ENCODE data around the gene PAQR8. TPM values are rescaled to one million over a fixed set of nuclear protein-coding genes. Genes with fewer than 3 reads are reported as not detected.
A peak's percentile ranks its signal among the peaks of the same experiment; 100 is the strongest.

The PAQR8 gene
- total and polyA plus RNA-seq, 2 of the 13 experiments (the other 11 are each of a cell fraction or from before 2014, with no cell fraction given): 37.7 to 50.7 TPM

GRCh38 chr6:52325695-52326471 is 36.1 kb upstream of the PAQR8 start (continued):
- no peak for TF ChIP-seq PRDM4 (CRISPR knock-in tag; IDR thresholded peaks at IDR 0.05; ENCODE audit: borderline replicate concordance)
- TF ChIP-seq CSRNP2 (CRISPR knock-in tag; conservative IDR thresholded peaks at IDR 0.05; ENCODE audit: low read depth): no peak
- TF ChIP-seq ZNF180 (CRISPR knock-in tag; IDR thresholded peaks at IDR 0.05; ENCODE audit: borderline replicate concordance, low read depth): 0 out of 2 replicates have a peak, but pooled peaks have one; percentile 31
- no peak for TF ChIP-seq FLYWCH1 (CRISPR knock-in tag; IDR thresholded peaks at IDR 0.05)
- TF ChIP-seq GATAD2A (CRISPR knock-in tag; IDR thresholded peaks at IDR 0.05): peak; percentile 93
- peak; percentile 61; the same call in 1 of the 2 replicates for TF ChIP-seq ZNF224 (CRISPR knock-in tag; IDR thresholded peaks at IDR 0.05)
- peak; percentile 59; the same call in 1 of the 2 replicates for TF ChIP-seq ZBTB43 (CRISPR knock-in tag; conservative IDR thresholded peaks at IDR 0.05)
- peak; percentile 88 for TF ChIP-seq ZFX (CRISPR knock-in tag; IDR thresholded peaks at IDR 0.05; ENCODE audit: low read depth)
- peak; percentile 50; the same call in 1 of the 2 replicates for TF ChIP-seq SIX4 (CRISPR knock-in tag; IDR thresholded peaks at IDR 0.05)
- TF ChIP-seq NBN (conservative IDR thresholded peaks at IDR 0.05): no peak
- TF ChIP-seq, protein P1, sequence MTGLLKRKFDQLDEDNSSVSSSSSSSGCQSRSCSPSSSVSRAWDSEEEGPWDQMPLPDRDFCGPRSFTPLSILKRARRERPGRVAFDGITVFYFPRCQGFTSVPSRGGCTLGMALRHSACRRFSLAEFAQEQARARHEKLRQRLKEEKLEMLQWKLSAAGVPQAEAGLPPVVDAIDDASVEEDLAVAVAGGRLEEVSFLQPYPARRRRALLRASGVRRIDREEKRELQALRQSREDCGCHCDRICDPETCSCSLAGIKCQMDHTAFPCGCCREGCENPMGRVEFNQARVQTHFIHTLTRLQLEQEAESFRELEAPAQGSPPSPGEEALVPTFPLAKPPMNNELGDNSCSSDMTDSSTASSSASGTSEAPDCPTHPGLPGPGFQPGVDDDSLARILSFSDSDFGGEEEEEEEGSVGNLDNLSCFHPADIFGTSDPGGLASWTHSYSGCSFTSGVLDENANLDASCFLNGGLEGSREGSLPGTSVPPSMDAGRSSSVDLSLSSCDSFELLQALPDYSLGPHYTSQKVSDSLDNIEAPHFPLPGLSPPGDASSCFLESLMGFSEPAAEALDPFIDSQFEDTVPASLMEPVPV (CRISPR knock-in tag; IDR thresholded peaks at IDR 0.05): 0 out of 2 replicates have a peak, but pooled peaks have one; percentile 40
- no peak for TF ChIP-seq NR2F1 (CRISPR knock-in tag; IDR thresholded peaks at IDR 0.05)
- no peak for TF ChIP-seq ZNF260 (CRISPR knock-in tag; IDR thresholded peaks at IDR 0.05; ENCODE audit: borderline replicate concordance, low read depth)
- no peak for TF ChIP-seq ZNF335 (CRISPR knock-in tag; IDR thresholded peaks at IDR 0.05)
- TF ChIP-seq, protein P2, sequence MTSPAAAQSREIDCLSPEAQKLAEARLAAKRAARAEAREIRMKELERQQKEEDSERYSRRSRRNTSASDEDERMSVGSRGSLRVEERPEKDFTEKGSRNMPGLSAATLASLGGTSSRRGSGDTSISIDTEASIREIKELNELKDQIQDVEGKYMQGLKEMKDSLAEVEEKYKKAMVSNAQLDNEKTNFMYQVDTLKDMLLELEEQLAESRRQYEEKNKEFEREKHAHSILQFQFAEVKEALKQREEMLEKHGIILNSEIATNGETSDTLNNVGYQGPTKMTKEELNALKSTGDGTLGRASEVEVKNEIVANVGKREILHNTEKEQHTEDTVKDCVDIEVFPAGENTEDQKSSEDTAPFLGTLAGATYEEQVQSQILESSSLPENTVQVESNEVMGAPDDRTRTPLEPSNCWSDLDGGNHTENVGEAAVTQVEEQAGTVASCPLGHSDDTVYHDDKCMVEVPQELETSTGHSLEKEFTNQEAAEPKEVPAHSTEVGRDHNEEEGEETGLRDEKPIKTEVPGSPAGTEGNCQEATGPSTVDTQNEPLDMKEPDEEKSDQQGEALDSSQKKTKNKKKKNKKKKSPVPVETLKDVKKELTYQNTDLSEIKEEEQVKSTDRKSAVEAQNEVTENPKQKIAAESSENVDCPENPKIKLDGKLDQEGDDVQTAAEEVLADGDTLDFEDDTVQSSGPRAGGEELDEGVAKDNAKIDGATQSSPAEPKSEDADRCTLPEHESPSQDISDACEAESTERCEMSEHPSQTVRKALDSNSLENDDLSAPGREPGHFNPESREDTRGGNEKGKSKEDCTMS (CRISPR knock-in tag; conservative IDR thresholded peaks at IDR 0.05): no peak
- TF ChIP-seq EHMT2 (IDR thresholded peaks at IDR 0.05; ENCODE audit: borderline replicate concordance, low read depth, low read length): peak; percentile 72; the same call in 1 of the 2 replicates
- peak; percentile 89; the same call in 1 of the 2 replicates for TF ChIP-seq ZKSCAN8 (CRISPR knock-in tag; IDR thresholded peaks at IDR 0.05; ENCODE audit: borderline replicate concordance)
- peak; percentile 84 for TF ChIP-seq YEATS4 (CRISPR knock-in tag; IDR thresholded peaks at IDR 0.05; ENCODE audit: borderline replicate concordance)
